Calu3 (cell line): Measurements from ENCODE around the gene MAP4K1. TPM values are rescaled to one million over a fixed set of nuclear protein-coding genes. Genes with fewer than 3 reads are reported as not detected.

Experiments used
- BruUV-seq: library from RNA; stranded (reverse); fragments of 400-500 nt; replicated peaks from 2 replicates; lab custom pipeline; 2021; lab: Mats Ljungman, UMichigan
- CTCF ChIA-PET: fragments of 300-600 bp; sonication (Branson Sonifier 250); formaldehyde crosslinking; loops from one replicate; lab custom pipeline; 2022; ENCODE audit warnings: antibody characterized with exemption; lab: Charles Lee
- DNase-seq: peaks from one replicate; pipeline ENCODE4 v3.0.0; 2022
- H3K27ac Mint-ChIP-seq: one replicate; pipeline ENCODE4 v1.8.0; 2022; ENCODE audit warnings: mixed read lengths; ENCODE audit not compliant: unreplicated experiment
- H3K27me3 Mint-ChIP-seq: one replicate; pipeline ENCODE4 v1.8.0; 2022; ENCODE audit warnings: mixed read lengths; ENCODE audit not compliant: unreplicated experiment
- H3K36me3 Mint-ChIP-seq: one replicate; pipeline ENCODE4 v1.8.0; 2022; ENCODE audit warnings: mild to moderate bottlenecking, moderate library complexity, mixed read lengths; ENCODE audit not compliant: insufficient read depth, unreplicated experiment
- H3K4me1 Mint-ChIP-seq: one replicate; pipeline ENCODE4 v1.8.0; 2022; ENCODE audit warnings: mild to moderate bottlenecking, low read depth, mixed read lengths; ENCODE audit not compliant: unreplicated experiment
- H3K4me3 Mint-ChIP-seq: one replicate; pipeline ENCODE4 v1.8.0; 2022; ENCODE audit warnings: mild to moderate bottlenecking, low read depth, moderate library complexity, mixed read lengths; ENCODE audit not compliant: unreplicated experiment
- H3K9me3 Mint-ChIP-seq: one replicate; pipeline ENCODE4 v1.8.0; 2022; ENCODE audit warnings: low read depth, mixed read lengths; ENCODE audit not compliant: unreplicated experiment
- CTCF ChIP-seq: fragments of 200-600 bp; IDR thresholded peaks from one replicate; pipeline ENCODE4 v1.8.0; 2022; ENCODE audit warnings: antibody characterized with exemption; ENCODE audit not compliant: unreplicated experiment
- intact Hi-C: fragments of 100-400 bp; cut with micrococcal nuclease; formaldehyde crosslinking; loops from one replicate; pipeline ENCODE4 v1.10.0; 2022; ENCODE audit not compliant: unreplicated experiment
- total RNA-seq: library from RNA; stranded (reverse); gene quantifications from 2 replicates; pipeline ENCODE4 v1.2.3, GENCODE V29; 2022

MAP4K1 gene
- total RNA-seq, 1 experiment from 2014 or later = not detected

DNA sequence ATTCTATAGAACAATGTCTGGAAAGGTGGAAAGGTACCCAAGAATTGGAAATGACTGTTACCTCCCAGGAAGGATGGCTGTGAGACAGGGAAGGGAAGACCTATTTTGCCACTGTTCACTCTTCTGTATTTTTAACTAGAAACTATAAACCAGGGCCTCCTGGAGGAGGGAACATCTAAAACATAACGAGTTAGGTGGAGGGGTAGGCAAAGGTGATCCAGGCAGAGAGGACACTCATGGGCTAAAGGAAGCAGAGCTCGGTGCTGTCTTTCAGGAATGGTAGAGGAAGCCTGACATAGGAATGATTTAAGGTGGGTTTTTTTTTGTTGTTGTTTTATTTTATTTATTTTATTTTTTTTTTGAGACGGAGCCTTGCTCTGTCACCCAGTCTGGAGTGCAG lies 7.1 kb upstream of the MAP4K1 start:
- no peak overlapping the region for H3K4me3 Mint-ChIP-seq
- H3K27ac Mint-ChIP-seq = no peak overlapping the region
- BruUV-seq = no TSS peak
- peaks cover 81% of the 10 kb centered on the region for H3K36me3 Mint-ChIP-seq
- DNase-seq = no peak
- CTCF ChIA-PET = no interaction called here
- TF ChIP-seq CTCF = no peak
- intact Hi-C loops = no loop called here
- H3K9me3 Mint-ChIP-seq = no peaks in the 10 kb centered on the region
- H3K4me1 Mint-ChIP-seq = peaks cover 15% of the 10 kb centered on the region
- no peaks in the 10 kb centered on the region for H3K27me3 Mint-ChIP-seq

GRCh38 chr19:38619361-38620174 lies 1.8 kb upstream of the MAP4K1 start:
- Mint-ChIP-seq H3K27ac (peak overlapping the region; percentile 98), H3K36me3 (peaks cover 56% of the 10 kb centered on the region), H3K27me3 (peaks cover 10% of the 10 kb centered on the region), H3K4me1 (peaks cover 13% of the 10 kb centered on the region), H3K9me3 (no peaks in the 10 kb centered on the region), H3K4me3 (peak overlapping the region; percentile 98)
- no peak for TF ChIP-seq CTCF
- CTCF ChIA-PET = interaction anchor here (0.6 to 2.4 kb wide), 6 partner anchors 10 to 217 kb away, joined by 3 to 11 read pairs (median 4); partner anchors contain the start of gene FAM98C
- DNase-seq = no peak
- BruUV-seq = TSS peak; percentile 53
- intact Hi-C loops = no loop called here

- peaks cover 48% of the 10 kb centered on the region for H3K36me3 Mint-ChIP-seq
- H3K27ac Mint-ChIP-seq = peak within 1 kb of the TSS; percentile 98
- H3K4me3 Mint-ChIP-seq = peak within 1 kb of the TSS; percentile 98
- CTCF ChIA-PET = interaction anchor here (0.6 to 2.4 kb wide), 8 partner anchors 10 to 216 kb away, joined by 3 to 11 read pairs (median 3); partner anchors contain the start of gene FAM98C
- H3K27me3 Mint-ChIP-seq = peaks cover 13% of the 10 kb centered on the region
- peaks cover 13% of the 10 kb centered on the region for H3K4me1 Mint-ChIP-seq
- intact Hi-C loops = no loop called here
- DNase-seq = peak; percentile 99
- no peaks in the 10 kb centered on the region for H3K9me3 Mint-ChIP-seq
- no peak for TF ChIP-seq CTCF
- BruUV-seq = no TSS peak
These were observed 1.0 kb upstream of the MAP4K1 start, which contains the start of gene EIF3K for GRCh38 chr19:38618590-38619360. Gene EIF3K, plus strand, starts transcription at chr19:38619188. Its CDS starts 81 bp downstream, at chr19:38619269.

GRCh38 chr19:38617283-38617763 lies 430 bp downstream of the MAP4K1 start:
- intact Hi-C loops = no loop called here
- no peak overlapping the region for H3K4me3 Mint-ChIP-seq
- no peaks in the 10 kb centered on the region for H3K9me3 Mint-ChIP-seq
- peaks cover 24% of the 10 kb centered on the region for H3K27me3 Mint-ChIP-seq
- no peak overlapping the region for H3K27ac Mint-ChIP-seq
- CTCF ChIA-PET = no interaction called here
- peaks cover 13% of the 10 kb centered on the region for H3K4me1 Mint-ChIP-seq
- BruUV-seq = no TSS peak
- no peak for DNase-seq
- TF ChIP-seq CTCF = no peak
- peaks cover 36% of the 10 kb centered on the region for H3K36me3 Mint-ChIP-seq
